GM21528 (cell line): Measurements from ENCODE around the gene TNFRSF21.
"Not testable (repeated sequence)": the region's sequence is repeated elsewhere in the genome, so short reads cannot be mapped to it uniquely, and the experiment has no call there.

Experiments used
- ATAC-seq: cut with Tn5 transposase; IDR thresholded peaks from one replicate; pipeline ENCODE4 v1.9.1; 2021; ENCODE audit warnings: mild to moderate bottlenecking, moderate library complexity; ENCODE audit not compliant: unreplicated experiment, low FRiP score

Gene TNFRSF21

DNA sequence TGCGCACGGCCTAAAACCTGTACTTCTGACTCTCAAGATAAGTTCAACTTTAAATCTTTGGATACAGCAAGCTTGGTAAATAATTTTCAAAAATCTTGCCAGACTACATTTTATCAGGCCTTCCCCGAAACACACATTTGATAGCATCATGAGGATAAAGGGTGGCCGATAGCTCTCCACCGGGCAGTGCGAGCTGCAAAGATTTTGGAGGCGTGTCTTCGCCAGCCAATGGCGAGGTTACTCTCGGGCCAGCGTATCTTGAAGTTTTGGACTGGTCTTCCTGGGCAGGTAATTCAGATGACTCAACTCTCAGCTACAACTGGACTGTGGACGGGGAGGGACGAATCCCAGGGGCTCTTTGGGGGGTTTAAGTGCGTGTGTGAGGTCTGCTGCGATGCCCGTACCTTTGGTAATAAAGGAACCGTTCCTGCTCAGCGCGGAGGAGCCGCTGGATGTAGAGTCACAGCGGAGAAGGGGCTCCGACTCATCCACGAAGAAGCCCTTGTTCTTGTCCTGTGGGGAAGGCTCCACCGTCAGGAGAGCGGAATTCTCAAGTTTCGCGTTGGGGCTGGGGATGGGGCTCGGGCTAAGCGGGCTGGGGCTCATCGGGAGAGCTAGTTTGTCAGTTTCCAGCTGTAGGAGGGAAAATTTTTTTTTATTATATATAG is 75.3 kb downstream of the TNFRSF21 start:
- no peak for ATAC-seq

DNA sequence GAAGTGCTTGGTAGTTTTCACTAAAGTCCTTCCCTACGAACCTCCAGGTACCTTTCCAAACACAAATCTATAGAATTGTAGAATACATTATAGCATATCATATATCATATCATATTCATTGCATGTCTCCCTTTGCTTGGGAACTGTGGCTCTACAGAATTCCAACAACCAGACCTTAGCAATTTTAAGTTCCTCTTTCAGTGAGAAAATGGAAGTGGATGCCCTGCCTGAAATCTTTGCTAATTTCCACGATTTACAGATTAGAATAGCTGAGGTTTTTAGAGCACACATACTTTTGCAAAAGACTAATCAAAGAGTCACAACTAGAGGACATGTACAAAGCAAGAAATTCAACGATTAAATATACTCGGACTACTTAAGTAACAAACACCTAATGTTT is 78.6 kb downstream of the TNFRSF21 start:
- no peak for ATAC-seq

- no peak for ATAC-seq
Observed at GRCh38 chr6:47230579-47230978, 79.1 kb downstream of the TNFRSF21 start.

DNA sequence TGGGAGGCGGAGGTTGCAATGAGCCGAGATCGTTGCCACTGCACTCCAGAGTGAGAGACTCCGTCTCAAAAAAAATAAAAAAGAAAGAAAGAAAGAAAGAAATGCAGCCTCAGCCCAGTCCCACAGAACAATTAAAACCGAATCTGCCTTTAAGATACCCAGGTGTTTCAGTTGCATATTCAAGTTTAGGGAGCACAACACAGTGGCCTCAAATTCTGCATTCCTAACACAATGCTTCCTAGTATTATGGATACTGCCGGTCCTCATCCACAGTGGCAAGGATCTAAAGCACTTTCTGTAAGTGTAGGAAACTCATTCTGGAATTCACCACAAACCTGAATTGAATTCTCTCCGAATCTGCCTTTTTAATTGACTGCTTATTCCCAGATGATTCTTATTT is 80.5 kb downstream of the TNFRSF21 start:
- no peak for ATAC-seq

DNA sequence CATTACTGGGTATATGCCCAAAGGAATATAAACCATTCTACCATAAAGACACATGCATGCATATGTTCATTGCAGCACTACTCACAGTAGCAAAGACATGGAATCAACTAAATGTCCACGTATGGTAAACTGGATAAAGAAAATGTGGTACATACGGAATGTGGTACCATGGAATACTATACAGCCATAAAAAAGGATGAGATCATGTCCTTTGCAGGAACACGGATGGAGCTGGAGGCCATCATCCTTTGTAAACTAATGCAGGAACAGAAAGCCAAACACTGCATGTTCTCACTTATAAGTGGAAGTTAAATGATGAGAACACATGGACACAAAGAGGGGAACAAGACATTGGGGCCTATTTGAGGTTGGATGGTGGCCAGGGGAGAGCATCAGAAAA is 81.6 kb downstream of the TNFRSF21 start:
- not testable (repeated sequence) for ATAC-seq

DNA sequence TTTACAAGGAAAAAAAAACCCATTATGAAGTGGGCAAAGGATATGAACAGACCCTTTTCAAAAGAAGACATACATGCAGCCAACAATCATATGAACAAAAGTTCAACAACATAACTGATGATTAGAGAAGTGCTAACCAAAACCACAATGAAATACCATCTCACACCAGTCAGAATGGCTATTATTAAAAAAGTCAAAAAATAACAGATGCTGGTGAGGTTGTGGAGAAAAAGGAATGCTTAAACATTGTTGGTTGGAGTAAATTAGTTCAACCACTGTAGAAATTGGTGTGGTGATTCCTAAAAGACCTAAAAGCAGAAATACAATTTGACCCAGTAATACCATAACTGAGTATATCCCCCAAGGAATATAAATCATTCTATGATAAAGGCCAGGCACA is 86.5 kb downstream of the TNFRSF21 start:
- not testable (repeated sequence) for ATAC-seq

DNA sequence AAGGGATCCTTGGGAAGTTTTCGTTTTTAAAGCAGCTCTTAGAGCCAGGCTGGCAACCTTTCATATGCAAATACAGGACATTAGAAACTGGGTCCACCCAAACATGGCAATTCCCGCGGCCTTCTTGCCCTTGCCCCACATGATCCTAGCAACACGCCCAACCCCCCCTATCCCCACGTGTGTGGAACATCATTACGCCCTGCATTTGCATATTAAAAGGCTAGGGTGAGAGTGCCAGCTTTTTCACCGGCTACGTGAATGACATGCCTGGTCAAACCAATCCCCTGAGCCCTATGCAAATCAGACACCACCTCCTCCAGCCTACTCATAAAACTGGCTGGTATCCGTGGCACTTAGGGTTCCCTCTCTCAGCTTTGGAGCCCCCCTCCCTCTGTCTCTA is 88.1 kb downstream of the TNFRSF21 start:
- ATAC-seq, result no peak

GRCh38 chr6:47209632-47210031 is 100.1 kb downstream of the TNFRSF21 start:
- ATAC-seq, result no peak

GRCh38 chr6:47207261-47207660 is 102.4 kb downstream of the TNFRSF21 start:
- no peak for ATAC-seq

GRCh38 chr6:47206626-47207025 is 103.1 kb downstream of the TNFRSF21 start:
- ATAC-seq, result no peak

GRCh38 chr6:47203938-47204611 is 105.6 kb downstream of the TNFRSF21 start:
- ATAC-seq, result no peak

DNA sequence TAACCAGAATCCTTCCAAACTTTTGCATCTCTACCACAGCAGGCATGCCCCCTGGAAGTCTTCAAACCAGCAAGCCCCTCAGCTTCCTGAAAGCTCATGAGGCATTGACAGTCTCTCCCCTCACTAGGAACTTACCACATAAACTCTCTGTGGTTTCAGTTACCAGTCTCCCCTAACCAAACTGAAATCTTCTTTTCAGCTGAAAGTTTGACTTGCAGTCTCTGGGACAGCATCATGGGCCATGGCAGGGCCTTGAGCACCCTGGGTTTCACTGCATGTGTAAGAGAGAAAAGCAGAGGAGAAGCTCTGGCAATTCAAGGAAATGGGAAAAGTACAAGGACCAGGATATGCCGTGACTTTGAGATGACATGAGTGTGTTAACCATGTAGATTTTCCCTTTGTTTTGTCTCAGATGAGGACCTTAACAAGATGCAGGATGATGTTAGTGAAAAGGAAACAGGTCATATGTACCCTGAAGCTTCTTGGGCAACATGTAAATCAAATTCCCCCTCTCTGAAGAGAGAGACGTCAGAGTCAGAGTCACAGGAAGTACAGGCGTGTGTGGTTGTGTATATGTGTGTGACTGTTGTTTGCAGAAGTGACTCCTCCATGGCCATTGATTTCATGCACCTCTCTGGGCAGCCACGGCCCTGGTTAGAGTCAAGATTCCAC is 106.3 kb downstream of the TNFRSF21 start:
- peak; percentile 91 for ATAC-seq

GRCh38 chr6:47202644-47203205 is 107.0 kb downstream of the TNFRSF21 start:
- peak; percentile 10 for ATAC-seq

DNA sequence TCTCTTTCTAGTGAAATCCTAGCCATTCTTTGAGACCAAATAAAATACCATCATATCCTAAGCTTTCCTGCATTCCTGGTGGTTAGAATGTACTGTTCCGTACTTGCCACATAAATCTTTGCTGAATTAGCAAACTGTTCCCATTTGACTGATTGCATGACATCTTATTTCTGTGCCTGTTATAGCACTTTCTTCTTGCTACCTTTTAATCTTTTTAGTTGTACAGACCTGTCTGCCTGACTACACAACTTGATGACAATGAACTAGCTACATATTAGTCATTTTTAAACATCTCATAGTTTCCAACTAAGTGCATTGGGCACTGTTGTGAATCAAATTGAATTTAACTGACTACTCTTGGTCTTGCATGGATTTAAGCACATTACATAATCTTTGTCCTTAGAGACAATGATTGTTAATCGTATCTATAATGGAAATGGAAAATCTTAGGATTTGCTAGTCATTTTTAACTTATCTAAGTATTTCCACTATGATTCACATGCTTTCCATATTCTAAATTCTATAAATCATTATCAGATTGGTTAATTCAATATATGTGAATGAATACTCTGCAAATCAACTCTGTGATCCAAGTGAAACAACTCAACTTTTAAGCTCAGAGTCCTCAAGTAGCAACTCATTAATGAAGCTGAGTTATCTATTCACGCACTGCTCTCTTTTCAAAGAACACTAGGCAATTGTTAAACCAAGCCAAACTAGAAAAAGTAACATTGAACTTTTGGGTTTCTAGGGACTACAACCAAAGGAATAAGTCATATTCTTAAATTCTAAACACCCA is 109.0 kb downstream of the TNFRSF21 start:
- no peak for ATAC-seq

- no peak for ATAC-seq
Observed at GRCh38 chr6:47197682-47198640, 111.7 kb downstream of the TNFRSF21 start.

DNA sequence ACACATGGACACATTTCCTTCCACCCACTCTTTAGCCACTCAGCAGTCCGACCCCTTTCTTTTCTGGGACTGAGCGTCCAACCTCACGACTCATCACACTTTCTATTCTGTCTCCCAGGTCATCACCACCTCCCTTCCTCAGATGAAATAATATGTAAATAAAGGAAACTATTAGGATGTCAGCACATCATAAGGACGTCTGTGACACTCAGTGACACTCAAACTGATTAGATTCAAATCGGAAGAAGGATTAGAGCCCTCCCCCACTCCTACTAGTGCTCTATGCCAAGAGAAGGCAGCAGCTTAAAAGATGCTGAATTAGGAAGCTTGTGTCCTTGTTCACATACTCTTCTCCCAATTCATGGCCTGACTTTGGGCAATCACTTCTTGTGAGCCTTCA is 113.6 kb downstream of the TNFRSF21 start:
- ATAC-seq, result no peak

DNA sequence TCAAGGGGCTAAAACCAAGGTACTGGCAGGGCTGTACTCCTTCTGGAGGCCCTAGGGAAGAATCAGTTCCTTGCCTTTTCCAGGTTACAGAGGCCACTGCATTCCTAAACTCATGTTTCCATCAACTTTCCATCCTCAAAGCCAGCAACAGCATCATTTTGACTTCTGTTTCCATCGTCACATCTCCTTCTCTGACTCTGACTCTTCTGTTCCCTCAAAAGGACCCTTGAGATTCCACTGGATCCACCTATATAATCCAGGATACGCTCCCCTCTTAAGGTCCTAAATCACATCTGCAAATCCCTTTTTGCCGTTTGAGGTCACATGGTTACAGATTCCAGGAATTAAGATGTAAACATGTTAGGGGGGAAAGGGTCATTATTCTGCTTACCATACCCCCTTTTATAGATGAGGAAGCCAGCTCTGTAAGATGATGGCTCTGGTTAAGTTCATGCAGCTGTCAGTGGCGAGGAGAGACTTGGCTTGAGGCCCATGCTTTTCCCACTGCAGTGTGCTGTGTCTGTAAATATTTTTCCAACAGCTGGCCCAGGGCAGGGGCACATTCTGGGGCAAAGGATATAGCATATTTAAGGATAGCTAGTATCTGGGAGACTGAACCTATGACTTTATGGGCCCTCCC is 114.6 kb downstream of the TNFRSF21 start:
- no peak for ATAC-seq

DNA sequence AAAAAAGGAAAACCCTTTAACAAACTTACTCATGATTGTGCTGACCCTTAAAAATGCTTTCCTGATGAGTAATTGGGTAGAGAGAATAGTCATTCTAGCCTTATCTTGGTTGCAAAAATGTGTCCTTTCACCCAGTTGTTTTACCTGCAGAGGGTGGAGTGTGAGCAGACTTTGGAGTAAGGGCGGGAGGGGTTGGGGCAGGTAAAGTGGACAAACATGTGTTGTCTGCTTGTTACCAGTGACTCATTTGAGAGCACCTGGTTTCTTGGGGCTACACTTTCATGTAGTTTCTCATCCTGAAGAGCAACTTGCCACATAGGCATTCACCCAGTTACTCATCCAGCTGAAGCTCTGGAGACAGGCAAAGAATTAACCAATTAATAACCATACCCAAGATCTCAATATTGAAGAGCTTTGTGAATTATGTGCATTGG is 121.1 kb downstream of the TNFRSF21 start:
- no peak for ATAC-seq
